Activated effector memory CD4-positive, alpha-beta T cell treated with anti-CD3 and anti-CD28 coated beads, Interleukin-2, amount 50 U/mL, for 16 hours (primary cell): ENCODE results near the gene FSTL4.

Source experiments
- DNase-seq: peaks from one replicate; pipeline ENCODE4 v3.0.0-alpha.2; 2020

Gene FSTL4

GRCh38 chr5:133333326-133334150 is 278.8 kb downstream of the FSTL4 start:
- peak; percentile 24 for DNase-seq

GRCh38 chr5:133332439-133333024 is 279.8 kb downstream of the FSTL4 start:
- peak; percentile 21 for DNase-seq

GRCh38 chr5:133331941-133332340 is 280.4 kb downstream of the FSTL4 start:
- DNase-seq: no peak

- DNase-seq: no peak
These were observed 281.4 kb downstream of the FSTL4 start for GRCh38 chr5:133330956-133331355.

- DNase-seq: no peak
These were observed 283.5 kb downstream of the FSTL4 start for GRCh38 chr5:133328800-133329199.

- no peak for DNase-seq
These were observed 284.4 kb downstream of the FSTL4 start for GRCh38 chr5:133327946-133328401.

- no peak for DNase-seq
These were observed 286.0 kb downstream of the FSTL4 start for GRCh38 chr5:133326361-133326760.

- no peak for DNase-seq
These were observed 286.5 kb downstream of the FSTL4 start for GRCh38 chr5:133325864-133326263.

GRCh38 chr5:133324926-133325325 is 287.4 kb downstream of the FSTL4 start:
- no peak for DNase-seq

- DNase-seq: no peak
These were observed 288.6 kb downstream of the FSTL4 start for GRCh38 chr5:133323494-133324457.

- DNase-seq: no peak
These were observed 289.6 kb downstream of the FSTL4 start for GRCh38 chr5:133322743-133323142.

- DNase-seq: no peak
These were observed 290.4 kb downstream of the FSTL4 start for GRCh38 chr5:133321833-133322420.

- no peak for DNase-seq
These were observed 291.0 kb downstream of the FSTL4 start for GRCh38 chr5:133321286-133321832.

GRCh38 chr5:133319905-133320520 is 292.3 kb downstream of the FSTL4 start:
- DNase-seq: no peak

GRCh38 chr5:133319244-133319643 is 293.1 kb downstream of the FSTL4 start:
- no peak for DNase-seq

- no peak for DNase-seq
These were observed 294.8 kb downstream of the FSTL4 start for GRCh38 chr5:133317558-133317957.

GRCh38 chr5:133316346-133317343 is 295.7 kb downstream of the FSTL4 start:
- DNase-seq: no peak

GRCh38 chr5:133314086-133314485 is 298.3 kb downstream of the FSTL4 start:
- DNase-seq: no peak

GRCh38 chr5:133311176-133311575 is 301.2 kb downstream of the FSTL4 start:
- DNase-seq: no peak

GRCh38 chr5:133309984-133310621 is 302.2 kb downstream of the FSTL4 start:
- DNase-seq: no peak
